AG09319 (cell line): ENCODE measurements around the gene SCIN.
"Not testable (repeated sequence)": the region's sequence is repeated elsewhere in the genome, so short reads cannot be mapped to it uniquely, and the experiment has no call there.

Experiments used
- DNase-seq: peaks from one replicate; pipeline ENCODE4 v3.0.0-alpha.2; 2010; ENCODE audit warnings: low read depth; ENCODE audit errors: extremely low read depth
- CTCF ChIP-seq: IDR thresholded peaks from 2 replicates; pipeline ENCODE4 v1.5.1; 2011; ENCODE audit warnings: low read depth, mild to moderate bottlenecking, inconsistent platforms, low read length, moderate library complexity

The SCIN gene

GRCh38 chr7:12540850-12541249, 29.7 kb upstream of the SCIN start:
- TF ChIP-seq CTCF: no peak
- DNase-seq: no peak

- TF ChIP-seq CTCF: no peak
- no peak for DNase-seq
These were observed 26.9 kb upstream of the SCIN start for GRCh38 chr7:12543586-12543985.

GRCh38 chr7:12549106-12549505, 21.4 kb upstream of the SCIN start:
- no peak for DNase-seq
- TF ChIP-seq CTCF: no peak

GRCh38 chr7:12550956-12551355, 19.6 kb upstream of the SCIN start:
- TF ChIP-seq CTCF: no peak
- DNase-seq: no peak

GRCh38 chr7:12552876-12553275, 17.6 kb upstream of the SCIN start:
- TF ChIP-seq CTCF: no peak
- DNase-seq: no peak

GRCh38 chr7:12553416-12553815, 17.1 kb upstream of the SCIN start:
- TF ChIP-seq CTCF: no peak
- no peak for DNase-seq

- DNase-seq: no peak
- no peak for TF ChIP-seq CTCF
These were observed 16.2 kb upstream of the SCIN start for GRCh38 chr7:12554351-12554750.

GRCh38 chr7:12554872-12555271, 15.6 kb upstream of the SCIN start:
- no peak for TF ChIP-seq CTCF
- DNase-seq: no peak

- DNase-seq: not testable (repeated sequence)
These were observed 14.8 kb upstream of the SCIN start for GRCh38 chr7:12555695-12556094.

GRCh38 chr7:12556139-12556792, 14.3 kb upstream of the SCIN start:
- not testable (repeated sequence) for DNase-seq
